HG03060 (cell line): ENCODE results near the gene CREB3L1.
"Not testable (repeated sequence)": the region's sequence is repeated elsewhere in the genome, so short reads cannot be mapped to it uniquely, and the experiment has no call there.

Source experiments
- ATAC-seq: cut with Tn5 transposase; IDR thresholded peaks from one replicate; pipeline ENCODE4 v1.9.1; 2021; ENCODE audit warnings: low read depth, moderate number of reproducible peaks; ENCODE audit not compliant: unreplicated experiment

CREB3L1 gene

DNA sequence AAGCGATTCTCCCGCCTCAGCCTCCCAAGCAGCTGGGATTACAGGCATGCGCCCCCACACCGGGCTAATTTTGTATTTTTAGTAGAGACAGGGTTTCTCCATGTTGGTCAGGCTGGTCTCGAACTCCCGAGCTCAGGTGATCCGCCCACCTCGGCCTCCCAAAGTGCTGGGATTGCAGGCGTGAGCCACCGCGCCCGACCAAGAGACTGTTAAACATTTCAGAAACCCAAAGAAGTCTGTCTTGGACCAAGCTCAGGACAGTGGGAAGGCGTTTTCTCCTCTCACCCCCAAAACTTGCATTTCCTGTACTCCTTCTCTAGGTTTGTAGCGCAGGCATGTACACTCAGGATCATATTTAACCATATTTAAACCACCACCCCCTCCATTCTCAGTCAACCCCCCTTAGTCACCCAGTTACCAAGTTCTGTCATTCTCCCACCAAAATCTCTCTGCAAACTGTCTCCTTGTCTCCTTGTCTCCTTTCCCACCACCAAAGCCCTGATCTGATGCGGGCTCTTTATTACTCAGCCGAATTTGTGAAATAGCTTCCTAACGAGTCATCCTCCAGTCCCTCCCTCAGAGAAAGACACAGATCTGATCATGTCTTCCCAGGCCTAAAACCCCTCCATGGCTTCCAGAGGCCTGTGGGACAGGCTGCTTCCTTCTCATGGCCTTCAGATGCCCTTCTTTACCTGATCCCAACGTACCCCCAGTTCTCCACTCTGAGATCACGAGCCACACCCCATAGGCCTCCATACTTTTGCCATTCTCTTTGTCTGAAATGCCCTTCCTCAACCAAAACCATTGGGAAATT, 29.0 kb upstream of the CREB3L1 start:
- ATAC-seq, result no peak

DNA sequence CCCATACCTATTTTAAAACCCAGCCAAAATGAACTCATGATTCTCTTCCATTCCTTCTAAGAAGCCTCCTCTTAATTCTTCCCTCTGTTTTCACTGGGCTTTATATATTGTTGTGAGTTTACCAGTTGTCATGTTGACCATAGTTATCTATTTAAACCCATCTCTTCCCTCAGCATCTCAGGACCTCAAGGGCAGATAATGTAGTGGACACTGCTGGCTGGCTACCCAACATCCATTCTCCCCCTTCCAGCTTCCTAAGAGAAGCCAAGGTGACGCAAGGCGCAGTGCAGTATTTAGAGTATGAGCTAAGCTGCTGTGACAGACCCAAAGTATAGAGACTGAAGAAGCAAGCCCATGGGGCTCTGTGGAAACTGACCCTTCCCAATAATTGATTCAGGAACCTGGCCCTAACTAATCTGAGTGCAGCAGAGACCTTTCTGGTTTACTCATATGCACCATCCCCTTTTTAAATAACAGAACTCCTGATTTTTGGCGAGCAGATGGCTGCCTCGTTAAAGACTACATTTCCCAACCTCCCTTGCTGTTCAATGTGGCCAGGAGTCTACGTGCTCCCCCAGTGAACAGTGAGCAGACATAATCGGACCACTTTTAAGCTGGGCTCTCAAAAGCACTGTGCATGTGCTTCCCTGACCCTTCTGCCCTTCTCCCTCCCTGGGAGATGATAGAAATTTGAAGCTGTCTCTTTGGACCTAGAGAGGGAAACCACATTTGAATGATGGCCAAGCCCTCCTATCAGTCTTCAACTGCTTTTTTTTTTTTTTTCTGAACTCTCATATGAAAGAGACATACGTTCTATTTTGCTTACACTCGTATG, 28.1 kb upstream of the CREB3L1 start:
- ATAC-seq, result no peak

DNA sequence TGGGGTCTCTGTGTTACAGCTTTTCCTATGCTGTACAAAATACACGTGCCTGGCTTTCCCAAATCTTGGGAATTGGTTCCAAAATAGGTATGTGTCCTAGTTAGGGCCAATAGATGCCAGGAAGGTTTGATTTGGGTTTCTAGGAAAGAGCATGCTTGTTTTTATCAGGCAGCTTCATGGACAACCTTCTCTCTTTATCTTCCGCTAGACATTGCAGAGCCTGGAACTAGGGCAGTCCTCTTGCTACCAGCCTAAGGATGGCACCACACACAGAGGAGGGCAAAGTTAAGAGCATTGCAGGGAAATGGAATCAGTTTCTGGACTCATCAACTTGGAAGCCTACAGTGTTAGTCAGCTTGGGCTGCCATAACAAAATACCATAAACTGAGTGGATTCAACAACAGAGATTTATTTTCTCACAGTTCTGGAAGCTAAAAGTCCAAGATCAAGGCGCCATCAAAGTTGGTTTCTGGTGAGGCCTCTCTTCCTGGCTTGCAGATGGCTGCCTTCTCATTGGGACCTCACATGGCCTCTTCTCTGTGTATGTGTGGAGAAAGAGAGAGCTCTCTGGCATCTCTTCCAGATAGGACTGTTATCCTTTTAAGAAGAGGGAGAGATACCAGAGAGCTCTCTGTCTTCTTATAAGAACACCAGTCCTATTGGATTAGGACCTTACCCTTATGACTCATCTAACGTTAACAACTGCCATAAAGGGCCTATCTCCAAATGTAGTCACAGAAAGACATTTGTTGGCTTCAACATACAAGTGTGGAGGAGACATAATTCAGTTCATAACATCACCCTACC, 27.3 kb upstream of the CREB3L1 start:
- no peak for ATAC-seq

DNA sequence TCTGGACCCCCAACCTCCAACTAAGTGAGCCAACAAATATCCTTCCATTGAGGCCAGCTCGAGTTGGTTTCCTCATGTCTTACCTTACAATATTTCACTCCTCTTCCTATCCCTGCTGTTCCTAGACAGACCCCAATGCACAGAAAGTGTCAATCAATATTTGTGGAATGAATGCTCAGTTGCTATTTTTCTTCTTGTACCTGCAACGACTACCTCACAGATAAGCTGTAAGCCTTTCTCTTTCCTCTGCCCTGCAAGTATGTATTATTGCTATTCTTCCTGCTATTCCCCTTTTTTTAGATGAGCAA, 26.8 kb upstream of the CREB3L1 start:
- ATAC-seq, result no peak

DNA sequence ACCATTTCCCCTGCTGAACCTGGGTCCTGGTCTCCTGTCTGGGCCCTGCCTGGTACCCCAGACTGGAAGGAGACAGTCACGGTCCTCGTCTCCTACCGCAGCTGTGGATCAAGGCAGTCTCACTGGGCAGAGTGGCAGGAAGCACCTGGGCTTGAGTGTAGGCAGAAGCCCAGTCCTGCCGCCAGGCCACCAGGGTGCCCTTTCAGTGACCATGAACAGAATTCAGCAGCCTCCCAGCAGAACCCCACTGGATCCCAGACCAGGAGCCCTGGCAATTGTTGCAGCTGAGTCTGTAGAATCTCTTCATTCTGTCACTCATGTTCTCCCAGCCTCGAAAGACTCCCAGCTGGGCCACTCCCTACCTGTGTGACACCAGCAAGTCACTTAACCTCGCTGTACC, 25.5 kb upstream of the CREB3L1 start:
- ATAC-seq, result no peak

DNA sequence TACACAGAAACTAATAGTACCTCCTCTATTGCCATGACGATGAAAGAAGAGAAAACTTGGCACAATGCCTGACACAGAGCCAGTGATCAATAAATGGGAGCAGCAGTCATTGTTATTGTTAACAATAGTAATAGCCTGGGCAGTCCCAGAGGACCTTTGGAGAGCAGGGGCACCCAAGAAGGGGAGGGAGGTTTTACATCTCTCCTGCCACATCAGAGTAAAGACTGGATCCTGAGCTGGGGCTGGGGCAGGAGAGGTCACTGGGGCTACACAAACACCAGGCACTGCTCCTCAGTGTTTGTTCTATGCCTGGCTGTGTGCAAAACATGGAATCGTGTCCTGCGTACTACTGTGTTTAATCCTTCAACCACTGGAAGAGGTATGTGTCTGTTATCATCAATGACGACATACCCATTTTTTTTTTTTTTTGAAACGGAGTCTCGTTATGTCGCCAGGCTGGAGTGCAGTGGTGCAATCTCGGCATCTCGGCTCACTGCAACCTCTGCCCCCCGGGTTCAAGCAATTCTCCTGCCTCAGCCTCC, 25.0 kb upstream of the CREB3L1 start:
- no peak for ATAC-seq

DNA sequence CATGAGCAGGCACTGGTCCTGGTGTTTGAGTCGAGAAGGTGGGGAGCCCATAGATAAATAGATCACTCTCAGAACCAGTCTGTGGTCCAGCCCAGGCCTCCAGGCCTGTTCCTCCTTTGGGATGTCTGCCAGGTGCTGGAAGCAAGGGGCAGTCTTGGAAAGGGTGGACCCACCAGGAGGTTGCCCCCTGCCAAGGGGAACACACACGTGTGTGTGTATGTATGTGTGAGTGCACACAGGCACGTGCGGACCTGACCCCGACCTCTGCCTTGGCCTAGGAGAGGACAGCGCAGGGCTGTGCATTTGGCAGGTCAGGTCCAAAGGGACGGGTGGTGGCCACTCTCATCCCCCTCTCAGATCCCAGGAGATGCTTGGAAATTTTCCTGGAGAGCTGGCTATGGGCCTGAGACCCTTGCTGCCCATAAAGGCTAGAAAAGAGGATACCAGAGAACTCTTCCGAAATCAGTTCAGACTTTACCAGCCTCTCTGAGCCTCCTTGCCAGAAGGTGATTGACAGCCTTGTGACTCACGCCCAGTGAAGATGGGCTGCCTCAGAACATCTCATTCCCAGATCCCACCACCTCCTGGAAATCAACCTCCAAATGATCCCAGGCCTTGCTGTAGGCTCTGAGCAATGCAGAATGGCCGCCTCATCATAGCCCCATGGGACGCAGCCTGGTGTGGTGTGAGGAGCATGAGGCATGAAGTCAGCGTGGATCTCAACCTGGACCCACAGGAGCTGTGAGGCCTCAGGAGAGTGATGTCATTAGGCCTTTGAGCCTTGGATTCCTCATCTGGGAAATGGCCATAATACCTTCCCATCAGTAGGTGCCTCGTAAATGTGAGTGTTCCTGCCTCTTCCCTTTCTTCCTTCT, 24.0 kb upstream of the CREB3L1 start:
- ATAC-seq, result no peak

DNA sequence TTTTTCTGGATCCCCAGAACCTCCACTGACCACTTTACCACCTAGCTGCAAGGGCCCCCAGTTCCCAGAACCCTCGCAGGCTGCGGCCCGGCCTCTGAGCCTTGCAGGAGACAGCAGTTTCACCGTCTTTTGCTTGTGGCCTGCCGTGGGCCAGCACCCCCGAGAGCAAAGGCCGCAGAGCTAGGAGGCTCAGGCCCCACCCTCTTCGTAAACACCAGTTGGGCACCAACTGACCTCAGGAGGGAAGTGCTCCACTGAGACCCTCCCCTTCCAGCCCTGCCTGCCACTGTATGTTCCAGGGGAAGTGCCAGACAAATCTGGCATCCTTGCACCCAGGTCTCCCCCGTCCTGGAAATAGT, 23.4 kb upstream of the CREB3L1 start:
- no peak for ATAC-seq

DNA sequence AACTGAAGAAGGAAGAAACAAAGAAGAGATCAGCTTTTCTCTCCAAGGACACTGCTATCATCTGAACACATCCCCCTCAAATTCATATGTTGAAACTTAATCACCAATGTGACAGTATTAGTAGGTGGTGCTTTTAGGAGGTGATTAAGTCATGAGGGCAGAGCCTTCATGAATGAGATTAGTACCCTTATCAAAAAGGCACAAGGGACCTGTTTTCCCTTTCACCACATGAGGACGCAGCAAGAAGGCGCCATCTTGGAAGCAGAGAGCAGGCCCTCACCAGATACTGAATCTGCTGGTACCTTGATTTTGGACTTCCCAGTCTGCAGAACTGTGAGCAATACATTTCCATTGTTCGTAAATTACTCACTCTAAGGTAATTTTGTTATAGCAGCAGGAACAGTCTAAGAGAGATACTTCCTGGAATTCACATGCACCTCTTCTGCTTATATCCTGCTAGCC, 20.9 kb upstream of the CREB3L1 start:
- no peak for ATAC-seq

DNA sequence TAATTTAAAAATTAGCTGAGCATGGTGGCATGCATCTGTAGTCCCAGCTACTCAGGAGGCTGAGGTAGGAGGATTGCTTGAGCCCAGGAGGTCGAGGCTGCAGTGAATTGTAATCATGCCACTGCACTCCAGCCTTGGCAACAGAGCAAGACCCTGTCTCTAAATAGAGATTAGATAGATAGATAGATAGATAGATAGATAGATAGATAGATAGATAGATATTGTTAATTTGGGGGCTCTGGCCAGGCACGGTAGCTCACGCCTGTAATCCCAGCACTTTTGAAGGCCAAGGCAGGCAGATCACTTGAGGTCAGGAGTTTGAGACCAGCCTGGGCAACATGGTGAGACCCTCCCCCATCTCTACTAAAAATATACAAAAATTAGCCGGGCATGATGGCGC, 18.1 kb upstream of the CREB3L1 start:
- not testable (repeated sequence) for ATAC-seq

DNA sequence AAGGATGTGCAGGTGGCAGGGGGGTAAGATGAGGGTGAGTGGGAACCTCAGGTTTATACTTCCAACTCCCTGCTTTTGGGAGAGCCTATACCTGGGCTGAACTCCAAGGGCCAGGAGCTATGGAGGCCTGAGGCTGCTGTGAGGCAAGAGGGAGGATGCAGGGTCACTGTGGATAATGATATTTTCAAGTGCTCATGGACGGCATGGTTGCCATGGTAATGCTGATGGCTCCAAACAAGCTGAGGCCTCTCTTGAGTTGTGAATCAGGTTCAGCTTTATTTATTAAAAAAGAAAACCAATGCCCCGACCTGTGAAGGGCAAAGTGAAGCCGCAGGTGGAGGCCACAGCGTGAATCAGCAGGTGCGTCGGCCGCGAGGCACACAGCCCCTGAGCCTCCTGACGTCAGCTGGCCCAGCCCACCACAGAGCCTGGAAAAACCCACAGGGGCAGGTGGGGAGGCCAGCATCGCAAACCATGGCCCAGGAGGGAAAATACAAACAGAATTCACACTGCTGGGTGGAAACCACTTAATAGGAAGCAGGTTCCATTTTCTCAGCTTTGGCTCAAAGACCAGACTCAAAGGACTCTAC, 17.4 kb upstream of the CREB3L1 start:
- no peak for ATAC-seq

DNA sequence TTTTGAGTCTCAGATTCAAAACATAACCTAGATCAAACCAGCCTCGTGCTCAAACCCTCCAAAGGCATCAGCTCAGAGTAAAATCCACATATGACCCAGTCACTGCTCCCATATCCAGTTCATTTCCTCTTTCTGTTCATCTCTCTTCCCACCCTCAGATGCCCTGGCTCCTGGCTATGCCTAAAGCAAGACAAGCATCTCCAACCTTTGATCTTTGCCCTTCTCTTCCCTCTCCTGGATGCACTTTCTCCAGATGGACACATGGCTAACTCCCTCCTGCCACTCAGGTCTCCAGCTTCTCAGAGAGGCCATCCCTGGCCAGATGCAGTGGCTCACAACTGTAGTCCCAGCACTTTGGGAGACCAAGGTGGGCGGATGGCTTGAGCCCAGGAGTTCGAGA, 14.3 kb upstream of the CREB3L1 start:
- ATAC-seq, result no peak

DNA sequence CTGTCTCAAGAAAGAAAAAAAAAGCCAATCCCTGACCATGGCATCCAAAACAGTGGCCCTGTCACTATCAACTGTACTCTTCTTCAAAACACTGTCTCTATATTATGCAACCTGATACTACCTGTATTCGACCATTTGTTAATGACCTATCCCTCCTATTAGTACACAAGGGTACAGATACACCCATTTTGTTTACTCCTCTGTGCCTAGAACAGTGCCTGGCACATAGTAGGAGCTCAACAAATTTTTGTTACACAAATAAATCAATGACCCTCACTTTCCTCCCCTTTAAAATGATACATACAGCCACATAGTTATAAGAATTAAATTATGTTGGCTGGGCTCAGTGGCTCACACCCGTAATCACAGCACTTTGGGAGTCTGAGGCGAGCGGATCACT, 13.4 kb upstream of the CREB3L1 start:
- ATAC-seq, result no peak

DNA sequence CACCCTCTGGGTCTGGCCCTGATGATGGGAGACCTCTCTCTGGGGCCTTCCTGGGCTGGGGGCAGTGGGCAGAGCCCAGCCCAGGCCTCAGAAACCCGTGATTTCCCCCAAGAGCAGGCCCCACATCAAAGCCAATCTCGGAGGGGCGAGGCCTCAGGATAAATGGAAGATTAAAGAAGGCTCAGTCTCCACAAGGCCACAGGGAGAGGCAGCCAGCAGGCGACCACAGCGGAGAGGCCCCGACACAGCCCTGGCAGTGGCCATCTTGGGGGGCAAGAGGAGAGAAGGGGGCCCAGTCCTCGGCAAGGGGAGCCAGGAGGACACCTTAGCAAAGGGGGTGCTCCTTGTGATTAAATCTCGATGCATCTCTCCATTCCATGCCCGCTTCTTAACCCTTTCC, 12.5 kb upstream of the CREB3L1 start:
- ATAC-seq, result no peak

DNA sequence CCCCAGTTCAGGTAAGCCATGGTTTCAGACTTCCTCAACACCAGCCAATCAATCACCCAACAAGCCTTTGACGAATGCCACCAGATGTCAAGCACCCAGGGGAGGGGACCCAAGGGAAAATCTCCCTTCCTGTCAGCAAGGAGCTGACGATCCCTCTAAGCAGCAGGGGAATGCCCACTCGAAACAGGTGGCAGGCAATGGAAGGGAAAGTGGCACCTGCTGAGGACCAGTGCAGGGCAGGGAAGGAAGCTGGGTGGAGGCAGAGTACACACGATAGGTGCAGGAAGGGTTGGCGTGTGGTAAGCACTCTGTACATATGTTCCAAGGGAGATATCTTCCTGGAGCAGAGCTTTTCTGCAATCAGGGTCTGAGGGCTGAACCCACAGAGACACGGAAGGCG, 11.7 kb upstream of the CREB3L1 start:
- ATAC-seq, result no peak

DNA sequence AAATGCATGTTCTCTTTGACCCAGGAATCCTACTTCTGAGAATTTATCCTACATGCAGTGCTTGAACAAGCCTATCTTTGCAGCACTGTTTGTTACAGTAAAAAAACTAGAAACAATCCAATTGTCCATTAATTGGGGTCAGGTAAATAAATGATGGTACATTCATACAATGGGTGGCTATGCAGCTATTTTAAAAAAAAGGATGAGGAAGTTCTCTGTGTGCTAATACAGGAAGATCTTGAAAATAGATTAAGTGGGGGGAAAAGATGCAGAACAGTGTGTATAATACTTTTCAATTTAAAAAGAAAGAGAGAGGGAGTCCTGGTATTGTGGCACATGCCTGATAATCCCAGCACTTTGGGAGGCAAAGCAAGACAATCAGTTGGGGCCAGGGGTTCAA, 9.5 kb upstream of the CREB3L1 start:
- ATAC-seq, result no peak

DNA sequence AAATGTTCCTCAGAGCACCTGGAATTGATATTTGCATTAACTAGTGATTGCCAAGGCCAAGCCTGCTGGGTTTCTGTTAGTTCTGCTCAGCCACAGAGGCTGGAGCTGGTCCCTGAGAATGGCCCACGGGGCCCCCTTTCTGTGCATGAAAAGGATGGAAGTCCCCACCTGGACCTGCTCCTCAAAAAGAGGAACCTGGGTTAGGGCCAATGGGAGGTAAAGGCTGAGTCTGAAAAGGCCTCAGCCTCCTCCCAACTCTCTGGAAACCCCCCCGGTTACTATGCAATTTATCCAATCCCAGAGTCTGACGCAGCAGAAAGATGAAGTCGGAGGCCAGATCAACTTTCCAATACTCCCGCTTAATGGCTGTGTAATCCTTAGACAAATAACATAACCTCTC, 6.8 kb upstream of the CREB3L1 start:
- no peak for ATAC-seq

DNA sequence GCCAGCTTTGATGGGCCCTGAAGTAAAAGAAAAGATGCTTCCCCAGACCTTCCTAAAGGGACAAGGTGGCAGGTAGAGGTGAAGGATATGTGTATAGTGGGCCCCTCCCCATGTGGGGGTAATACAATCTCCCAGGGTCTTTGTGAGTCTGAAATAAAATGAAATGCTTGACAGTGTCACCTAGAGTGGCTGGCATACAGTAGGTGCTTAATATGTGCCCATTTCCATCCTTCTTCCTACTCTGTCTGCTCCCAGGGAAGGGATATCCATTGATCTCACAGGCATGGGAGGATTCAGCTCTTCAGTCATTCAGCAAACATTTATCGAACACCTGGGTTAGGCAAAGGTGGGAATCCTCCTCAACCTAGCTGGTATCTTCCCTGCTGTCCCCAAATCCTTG, 6.1 kb upstream of the CREB3L1 start:
- no peak for ATAC-seq

DNA sequence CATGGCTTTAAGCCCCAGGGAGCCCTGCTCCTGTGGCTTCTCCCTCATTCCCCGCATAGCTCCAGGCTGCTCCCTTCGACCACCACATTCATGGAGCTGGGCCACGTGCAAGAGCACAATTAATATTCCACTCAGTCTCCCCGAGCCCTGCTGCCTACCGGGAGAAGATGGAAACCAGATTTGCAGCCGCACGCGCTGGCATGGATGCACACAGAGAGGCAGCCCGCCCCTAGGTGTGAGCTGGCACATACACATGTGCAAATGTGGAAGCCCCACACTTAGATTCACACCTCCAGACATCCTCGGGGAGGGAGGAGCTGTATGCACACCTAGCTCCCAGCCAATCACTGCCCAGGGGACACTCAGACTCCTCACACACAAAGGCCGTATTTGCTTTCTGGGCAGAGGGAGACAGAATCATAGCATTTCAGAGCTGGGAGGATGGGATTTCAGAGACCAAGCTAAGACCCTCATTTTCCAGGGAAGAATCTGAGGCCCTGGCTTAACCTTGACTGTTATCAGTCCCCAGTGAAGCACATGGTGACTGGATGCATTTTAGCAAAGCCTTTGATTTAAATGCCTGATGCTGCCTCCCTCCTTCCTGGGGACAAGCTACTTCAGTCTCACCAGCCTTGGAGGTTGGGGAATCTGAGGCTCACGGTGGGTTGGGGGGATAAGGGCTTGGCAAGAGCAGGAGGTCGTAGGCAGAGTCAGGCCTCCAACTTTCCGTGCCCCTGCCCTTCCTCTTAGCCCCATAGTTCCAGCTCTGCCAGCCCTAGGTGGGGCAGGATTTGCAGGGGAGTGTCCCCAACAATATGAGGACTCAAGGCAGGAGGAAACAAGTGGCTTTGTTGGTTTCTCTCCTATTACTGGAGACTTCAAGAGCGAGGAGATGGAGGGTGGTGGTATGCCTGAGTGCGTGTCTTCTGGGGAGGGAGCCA, 5.3 kb upstream of the CREB3L1 start:
- ATAC-seq, result no peak
